ENCODE results near the gene ELMO1.

DNA sequence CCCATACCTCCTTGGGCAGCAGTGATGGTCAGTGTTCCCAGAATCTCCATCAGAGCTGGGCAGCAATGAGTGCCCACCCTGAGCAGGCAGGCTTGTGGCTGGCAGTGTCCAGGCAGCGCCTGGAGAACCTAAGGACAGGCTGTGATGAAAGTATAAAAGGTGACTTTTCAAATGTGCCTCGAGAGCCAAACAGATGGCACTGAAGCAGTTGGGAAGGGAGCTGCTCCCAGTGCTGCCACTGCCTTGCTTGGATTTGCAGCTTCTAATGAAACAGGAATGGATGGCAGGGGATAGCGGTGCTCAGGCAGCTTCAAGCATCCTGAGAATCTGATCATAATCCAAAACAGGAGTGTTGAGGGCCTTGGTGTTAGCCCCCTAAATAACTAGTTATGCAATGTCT, 544.6 kb downstream of the ELMO1 start:
- TF ChIP-seq, protein P1, sequence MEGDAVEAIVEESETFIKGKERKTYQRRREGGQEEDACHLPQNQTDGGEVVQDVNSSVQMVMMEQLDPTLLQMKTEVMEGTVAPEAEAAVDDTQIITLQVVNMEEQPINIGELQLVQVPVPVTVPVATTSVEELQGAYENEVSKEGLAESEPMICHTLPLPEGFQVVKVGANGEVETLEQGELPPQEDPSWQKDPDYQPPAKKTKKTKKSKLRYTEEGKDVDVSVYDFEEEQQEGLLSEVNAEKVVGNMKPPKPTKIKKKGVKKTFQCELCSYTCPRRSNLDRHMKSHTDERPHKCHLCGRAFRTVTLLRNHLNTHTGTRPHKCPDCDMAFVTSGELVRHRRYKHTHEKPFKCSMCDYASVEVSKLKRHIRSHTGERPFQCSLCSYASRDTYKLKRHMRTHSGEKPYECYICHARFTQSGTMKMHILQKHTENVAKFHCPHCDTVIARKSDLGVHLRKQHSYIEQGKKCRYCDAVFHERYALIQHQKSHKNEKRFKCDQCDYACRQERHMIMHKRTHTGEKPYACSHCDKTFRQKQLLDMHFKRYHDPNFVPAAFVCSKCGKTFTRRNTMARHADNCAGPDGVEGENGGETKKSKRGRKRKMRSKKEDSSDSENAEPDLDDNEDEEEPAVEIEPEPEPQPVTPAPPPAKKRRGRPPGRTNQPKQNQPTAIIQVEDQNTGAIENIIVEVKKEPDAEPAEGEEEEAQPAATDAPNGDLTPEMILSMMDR (IDR thresholded peaks at IDR 0.05 in 2 of 3, conservative IDR thresholded peaks at IDR 0.05 in 1 of 3; ENCODE audit: control insufficient read depth in 2 of 3, extremely low read depth in 1 of 3, insufficient read depth in 1 of 3, low read depth in 3 of 3, low read length in 3 of 3): no peak
- no peak for TF ChIP-seq CREB1 (IDR thresholded peaks at IDR 0.05; ENCODE audit: low read depth)
- TF ChIP-seq JUND (IDR thresholded peaks at IDR 0.05; ENCODE audit: low read depth, low read length): no peak
- TF ChIP-seq EZH2 (IDR thresholded peaks at IDR 0.05; ENCODE audit: borderline replicate concordance, control insufficient read depth, low read depth, low read length): no peak
- no peak for TF ChIP-seq POLR2A (IDR thresholded peaks at IDR 0.05; ENCODE audit: low read depth, low read length)
- TF ChIP-seq NFIC (IDR thresholded peaks at IDR 0.05; ENCODE audit: low read depth, low read length): no peak
- no peak for TF ChIP-seq DPF2 (IDR thresholded peaks at IDR 0.05)
- no peak for TF ChIP-seq BRCA1 (IDR thresholded peaks at IDR 0.05; ENCODE audit: low read depth, low read length)

All from GM12878 (cell line).